Esophagus squamous epithelium (tissue), 5 donors: ENCODE data around the gene SLA2. TPM values are rescaled to one million over a fixed set of nuclear protein-coding genes. Genes with fewer than 3 reads are reported as not detected.

ENCODE experiments used
- DNase-seq: peaks from one replicate; lab custom pipeline; 2025; lab: John Stamatoyannopoulos, UW
- H3K27ac ChIP-seq, 4 donors: fragments of 200-600 bp; sonication (generic); one replicate each; pipeline ENCODE4 v1.5.1; 2016 to 2019; ENCODE audit warnings: mild to moderate bottlenecking in 1 of 4
- H3K27me3 ChIP-seq, 4 donors: fragments of 200-600 bp; sonication (generic); 1 replicate in 3 of 4; 2 replicates in 1 of 4; pipeline versions ENCODE4 v1.5.1 to v1.6.0; 2017 to 2021; ENCODE audit warnings: antibody characterized with exemption in 1 of 4
- H3K36me3 ChIP-seq, 3 donors: fragments of 200-600 bp; sonication (generic); one replicate each; pipeline ENCODE4 v1.5.1; 2016 to 2019
- H3K4me1 ChIP-seq, 3 donors: fragments of 200-600 bp; sonication (generic); one replicate each; pipeline ENCODE4 v1.5.1; 2017 to 2019
- H3K4me3 ChIP-seq, 4 donors: fragments of 200-600 bp; sonication (generic); 1 replicate in 3 of 4; 2 replicates in 1 of 4; pipeline ENCODE4 v1.5.1; 2016 to 2019; ENCODE audit warnings: mild to moderate bottlenecking in 2 of 4, moderate library complexity in 1 of 4
- H3K9me3 ChIP-seq, 3 donors: fragments of 200-600 bp; sonication (generic); one replicate each; pipeline ENCODE4 v1.5.1; 2016 to 2019
- POLR2A ChIP-seq, 4 donors: fragments of 450-650 bp; IDR thresholded peaks; one replicate each; pipeline ENCODE4 v1.6.1; 2017; ENCODE audit warnings: antibody characterized with exemption in 4 of 4, mild to moderate bottlenecking in 4 of 4, moderate library complexity in 3 of 4
- WGBS, 2 donors: methylation state at CpG; one replicate each; pipeline ENCODE4 v1.1.5; 2018; 5-methylcytosine and 5-hydroxymethylcytosine counted together
- intact Hi-C: fragments of 100-400 bp; cut with DNase I; formaldehyde crosslinking; loops from one replicate; pipeline ENCODE4 v1.15.0; 2022
- total RNA-seq, 4 donors: library from RNA; depleted of rRNA; stranded (reverse); fragments of >200 nt; gene quantifications; one replicate each; pipeline ENCODE4 v1.1.0, GENCODE V29; 2016
- TF ChIP-seq, protein P1 (sequence below), 6 experiments: fragments of 450-650 bp in 4 of 6; fragments of 200-600 bp in 2 of 6; sonication (generic) in 2 of 6; IDR thresholded peaks; one replicate each; pipeline ENCODE4 v1.5.1; 2016 to 2019; ENCODE audit warnings: antibody characterized with exemption in 6 of 6, mild to moderate bottlenecking in 4 of 6, moderate library complexity in 4 of 6
- donor health status: DM: yes; HTN: yes; CAD: no.

SLA2 gene
- total RNA-seq, 4 donors from 2014 or later = 0.11 to 1.9 (median 0.61) TPM; not detected in 1

DNA sequence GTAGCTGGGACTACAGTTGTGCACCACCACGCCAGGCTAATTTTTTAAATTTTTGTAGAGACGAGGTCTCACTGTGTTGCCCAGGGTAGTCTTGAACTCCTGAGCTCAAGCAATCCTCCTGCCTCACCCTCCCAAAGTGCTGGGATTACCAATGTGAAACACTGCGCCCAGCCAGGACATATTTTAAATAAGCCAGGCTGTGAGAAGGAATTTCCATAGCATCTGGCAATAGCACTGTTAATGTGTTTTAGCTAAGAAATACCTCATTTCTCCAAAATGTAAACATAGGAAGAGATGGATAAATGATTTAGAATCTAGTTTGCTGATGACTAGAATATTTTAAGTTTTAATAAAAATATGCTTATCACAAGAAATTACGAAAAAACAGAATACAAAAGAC lies 27.0 kb upstream of the SLA2 start:
- intact Hi-C loops = no loop called here
- 82 to 89% methylated on average over 4 of the region's 4 CpGs for WGBS, 2 donors
- no peaks in the 10 kb centered on the region for H3K27me3 ChIP-seq
- no peaks in the 10 kb centered on the region for H3K4me1 ChIP-seq
- no peaks in the 10 kb centered on the region for H3K9me3 ChIP-seq
- DNase-seq = no peak
- peaks cover 0 to 55% (median 0%) of the 10 kb centered on the region in 3 donors for H3K36me3 ChIP-seq
- TF ChIP-seq, protein P1, sequence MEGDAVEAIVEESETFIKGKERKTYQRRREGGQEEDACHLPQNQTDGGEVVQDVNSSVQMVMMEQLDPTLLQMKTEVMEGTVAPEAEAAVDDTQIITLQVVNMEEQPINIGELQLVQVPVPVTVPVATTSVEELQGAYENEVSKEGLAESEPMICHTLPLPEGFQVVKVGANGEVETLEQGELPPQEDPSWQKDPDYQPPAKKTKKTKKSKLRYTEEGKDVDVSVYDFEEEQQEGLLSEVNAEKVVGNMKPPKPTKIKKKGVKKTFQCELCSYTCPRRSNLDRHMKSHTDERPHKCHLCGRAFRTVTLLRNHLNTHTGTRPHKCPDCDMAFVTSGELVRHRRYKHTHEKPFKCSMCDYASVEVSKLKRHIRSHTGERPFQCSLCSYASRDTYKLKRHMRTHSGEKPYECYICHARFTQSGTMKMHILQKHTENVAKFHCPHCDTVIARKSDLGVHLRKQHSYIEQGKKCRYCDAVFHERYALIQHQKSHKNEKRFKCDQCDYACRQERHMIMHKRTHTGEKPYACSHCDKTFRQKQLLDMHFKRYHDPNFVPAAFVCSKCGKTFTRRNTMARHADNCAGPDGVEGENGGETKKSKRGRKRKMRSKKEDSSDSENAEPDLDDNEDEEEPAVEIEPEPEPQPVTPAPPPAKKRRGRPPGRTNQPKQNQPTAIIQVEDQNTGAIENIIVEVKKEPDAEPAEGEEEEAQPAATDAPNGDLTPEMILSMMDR (IDR thresholded peaks at IDR 0.05) = no peak
- TF ChIP-seq POLR2A (IDR thresholded peaks at IDR 0.05) = no peak
- no peak overlapping the region for H3K4me3 ChIP-seq
- no peak overlapping the region for H3K27ac ChIP-seq

DNA sequence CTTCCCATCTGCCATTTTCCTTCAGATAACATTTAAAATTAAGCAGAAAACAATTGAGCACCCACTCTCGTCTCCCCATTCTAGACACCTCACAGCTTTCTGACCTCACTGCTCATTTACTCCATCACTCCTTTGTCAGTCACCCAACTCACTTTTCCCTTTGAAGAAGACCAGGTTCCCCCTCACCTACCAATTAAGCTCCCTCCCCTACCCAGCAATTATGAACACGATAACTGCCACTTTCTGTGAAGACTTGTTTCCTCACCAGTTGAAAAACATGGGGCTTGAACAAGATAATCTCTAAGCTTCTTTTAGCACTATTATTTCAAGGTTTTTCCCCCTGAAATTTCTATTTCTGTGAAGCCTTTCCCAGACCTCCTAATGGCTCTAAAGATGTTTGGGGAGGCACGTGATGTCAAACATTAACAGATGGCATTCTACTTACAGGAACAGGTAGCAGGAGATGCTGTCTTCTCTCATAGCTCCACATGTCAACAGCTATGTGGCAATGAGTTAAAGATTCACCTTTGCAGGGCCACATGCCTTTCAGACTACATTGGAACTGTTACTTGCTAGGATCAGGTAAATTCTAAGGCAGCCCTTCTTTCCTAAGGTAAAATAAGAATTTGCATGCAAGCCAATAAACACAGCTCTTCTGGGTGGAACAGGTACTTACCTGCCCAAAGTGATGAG lies 24.8 kb upstream of the SLA2 start:
- Histone ChIP-seq H3K9me3 (no peaks in the 10 kb centered on the region), H3K27me3 (no peaks in the 10 kb centered on the region), H3K4me3 (no peak overlapping the region), H3K27ac (no peak overlapping the region), H3K36me3 (peaks cover 0 to 55% (median 4%) of the 10 kb centered on the region in 3 donors), H3K4me1 (no peaks in the 10 kb centered on the region)
- 96 to 97% methylated on average over 3 of the region's 3 CpGs for WGBS, 2 donors
- intact Hi-C loops = no loop called here
- TF ChIP-seq, protein P1 (IDR thresholded peaks at IDR 0.05) = no peak
- TF ChIP-seq POLR2A (IDR thresholded peaks at IDR 0.05) = no peak
- no peak for DNase-seq

DNA sequence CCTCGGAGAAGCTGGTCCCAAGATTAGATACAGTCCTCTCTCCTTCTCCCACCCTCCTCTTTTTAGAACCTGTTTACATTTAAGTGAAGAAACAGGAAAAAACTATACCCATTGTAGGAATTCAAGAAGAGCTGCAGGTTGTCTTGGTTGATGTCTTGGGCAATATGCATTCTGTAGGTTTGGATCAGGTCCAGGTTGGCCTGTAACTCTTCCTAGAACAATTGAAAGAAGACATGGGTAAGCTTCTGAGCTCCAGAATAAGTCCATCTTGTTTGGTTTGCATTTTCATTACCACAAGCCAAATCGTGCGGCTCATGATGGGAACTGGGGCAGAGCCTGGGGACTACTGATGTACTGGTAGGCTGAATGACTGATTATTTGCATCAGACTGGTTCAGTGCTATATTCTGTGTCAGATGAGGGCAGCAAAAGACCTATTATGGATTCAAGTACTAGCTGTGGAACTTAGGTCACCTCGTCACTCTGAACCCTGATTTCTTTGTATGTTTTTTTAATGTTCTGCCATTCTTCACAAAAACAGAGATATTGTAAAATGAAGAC lies 20.3 kb upstream of the SLA2 start:
- Histone ChIP-seq H3K9me3 (no peaks in the 10 kb centered on the region), H3K36me3 (peaks cover 0 to 88% (median 18%) of the 10 kb centered on the region in 3 donors), H3K4me3 (no peak overlapping the region), H3K27ac (no peak overlapping the region), H3K27me3 (no peaks in the 10 kb centered on the region), H3K4me1 (no peaks in the 10 kb centered on the region)
- no peak for DNase-seq
- WGBS, 2 donors = 54 to 80% methylated on average over 4 of the region's 4 CpGs
- no peak for TF ChIP-seq POLR2A (IDR thresholded peaks at IDR 0.05)
- TF ChIP-seq, protein P1 (IDR thresholded peaks at IDR 0.05) = peak in 3 of 6 experiments; percentile 6 to 45 (median 30)
- intact Hi-C loops = no loop called here

DNA sequence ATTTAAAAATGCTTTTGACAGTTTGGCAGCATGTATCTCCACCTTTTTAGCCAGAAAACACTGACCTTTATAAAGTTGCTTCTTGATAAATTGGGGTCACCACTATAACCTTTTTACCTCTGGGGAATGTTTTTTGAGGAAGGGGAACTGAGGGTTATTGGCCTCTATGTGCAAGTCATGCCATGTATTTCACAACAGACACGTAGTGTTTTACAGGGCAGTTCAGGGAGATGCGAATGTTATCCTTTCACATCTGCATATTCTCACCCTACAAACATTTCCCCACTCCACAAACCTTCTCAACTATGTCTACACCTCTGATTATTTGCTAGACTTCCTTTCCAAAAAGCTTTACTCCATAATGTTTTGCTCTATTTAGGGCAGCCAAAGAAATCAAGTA lies 17.0 kb upstream of the SLA2 start:
- H3K27me3 ChIP-seq = no peaks in the 10 kb centered on the region
- H3K27ac ChIP-seq = no peak overlapping the region

DNA sequence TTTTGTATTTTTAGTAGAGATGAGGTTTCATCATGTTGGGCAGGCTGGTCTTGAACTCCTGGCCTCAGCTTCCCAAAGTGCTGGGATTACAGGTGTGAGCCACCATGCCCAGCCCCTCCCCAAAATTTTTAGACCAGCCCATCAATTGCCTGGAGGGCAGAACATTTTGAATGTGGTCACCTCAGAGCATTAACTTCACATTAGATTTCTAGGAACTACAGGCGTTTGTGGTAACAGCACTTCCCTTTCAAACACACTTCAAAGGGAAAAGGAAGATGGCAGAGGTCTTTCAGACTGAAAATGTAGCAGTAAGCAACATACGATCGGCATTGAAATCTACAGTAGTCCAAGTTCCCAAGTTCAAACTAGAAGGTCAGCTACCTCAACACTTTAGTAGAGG lies 12.3 kb upstream of the SLA2 start:
- H3K9me3 ChIP-seq = no peaks in the 10 kb centered on the region
- H3K36me3 ChIP-seq = peaks cover 0 to 97% (median 6%) of the 10 kb centered on the region in 3 donors
- no peak for DNase-seq
- H3K27me3 ChIP-seq = no peaks in the 10 kb centered on the region
- intact Hi-C loops = no loop called here
- H3K4me3 ChIP-seq = no peak overlapping the region
- H3K4me1 ChIP-seq = no peaks in the 10 kb centered on the region
- no peak overlapping the region for H3K27ac ChIP-seq
- TF ChIP-seq, protein P1 (IDR thresholded peaks at IDR 0.05) = no peak
- no peak for TF ChIP-seq POLR2A (IDR thresholded peaks at IDR 0.05)
- 54 to 75% methylated on average over 3 of the region's 3 CpGs for WGBS, 2 donors

More for the DNA sequence above, 17.0 kb upstream of the SLA2 start:
- Histone ChIP-seq H3K36me3 (peaks cover 0 to 96% (median 18%) of the 10 kb centered on the region in 3 donors), H3K4me3 (no peak overlapping the region), H3K9me3 (no peaks in the 10 kb centered on the region), H3K4me1 (no peaks in the 10 kb centered on the region)
- intact Hi-C loops = no loop called here
- no peak for TF ChIP-seq POLR2A (IDR thresholded peaks at IDR 0.05)
- TF ChIP-seq, protein P1 (IDR thresholded peaks at IDR 0.05) = no peak
- DNase-seq = no peak
- 62 to 83% methylated on average over 2 of the region's 2 CpGs for WGBS, 2 donors
